BJ (cell line): ENCODE results near the gene DENND2A. TPM values are rescaled to one million over a fixed set of nuclear protein-coding genes. Genes with fewer than 3 reads are reported as not detected.

Experiments used
- CTCF ChIA-PET: fragments of 350-600 bp; formaldehyde crosslinking; extraction: SDS; loops from one replicate; lab custom pipeline; 2021; ENCODE audit warnings: antibody characterized with exemption, inconsistent platforms; lab: Yijun Ruan, JAX
- POLR2A ChIA-PET: fragments of 300-600 bp; sonication (Branson Sonifier 250); formaldehyde crosslinking; extraction: SDS; loops from one replicate; lab custom pipeline; 2021; ENCODE audit warnings: antibody characterized with exemption; lab: Charles Lee
- DNase-seq: peaks from one replicate; pipeline ENCODE4 v3.0.0-alpha.2; 2011; ENCODE audit warnings: low read depth
- H3K27me3 ChIP-seq: 2 replicates; pipeline ENCODE4 v1.6.0; 2011; ENCODE audit warnings: low read length; ENCODE audit not compliant: control insufficient read depth, insufficient read depth
- H3K36me3 ChIP-seq: 2 replicates; pipeline ENCODE4 v1.5.1; 2011; ENCODE audit warnings: low read length; ENCODE audit not compliant: control insufficient read depth, insufficient read depth
- H3K4me3 ChIP-seq: 2 replicates; pipeline ENCODE4 v1.5.1; 2011; ENCODE audit warnings: low read depth, mild to moderate bottlenecking, control low read depth, low read length
- polyA plus RNA-seq: library from polyadenylated mRNA; depleted of rRNA; stranded (reverse); fragments of >200 nt; gene quantifications from 2 replicates; pipeline ENCODE4 v1.2.3, GENCODE V29; 2011
- TF ChIP-seq, protein P1 (sequence below): IDR thresholded peaks from 2 replicates; pipeline ENCODE4 v1.5.1; 2011; ENCODE audit warnings: low read depth, mild to moderate bottlenecking, control low read depth, inconsistent platforms, low read length, moderate library complexity; ENCODE audit not compliant: insufficient read depth

DENND2A gene
- polyA plus RNA-seq, 1 experiment: 3.3 TPM

DNA sequence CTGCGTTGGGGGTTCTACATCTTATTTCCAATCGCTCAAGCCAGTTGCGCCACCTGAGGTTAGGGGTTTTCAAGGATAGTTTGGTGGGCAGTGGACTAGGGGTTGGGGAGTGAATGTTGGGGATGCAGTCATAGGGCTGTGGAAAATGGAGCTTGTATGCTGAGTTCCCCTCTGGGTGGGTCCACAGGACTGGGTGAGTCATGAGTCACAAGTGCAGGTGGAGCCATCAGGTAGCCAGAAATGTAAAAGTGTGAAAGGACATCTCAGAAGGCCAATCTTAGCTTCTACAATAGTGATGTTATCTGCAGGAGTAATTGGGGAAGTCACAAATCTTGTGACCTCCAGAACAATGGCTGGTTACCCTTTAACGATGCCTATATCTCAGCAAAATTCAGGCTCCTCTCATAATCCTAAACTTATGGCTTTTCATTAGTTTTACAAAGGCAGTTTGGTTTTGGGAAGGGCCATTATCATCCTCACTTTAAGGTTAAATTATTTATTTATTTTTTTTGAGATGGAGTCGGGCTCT is 143.3 kb downstream of the DENND2A start:
- TF ChIP-seq, protein P1, sequence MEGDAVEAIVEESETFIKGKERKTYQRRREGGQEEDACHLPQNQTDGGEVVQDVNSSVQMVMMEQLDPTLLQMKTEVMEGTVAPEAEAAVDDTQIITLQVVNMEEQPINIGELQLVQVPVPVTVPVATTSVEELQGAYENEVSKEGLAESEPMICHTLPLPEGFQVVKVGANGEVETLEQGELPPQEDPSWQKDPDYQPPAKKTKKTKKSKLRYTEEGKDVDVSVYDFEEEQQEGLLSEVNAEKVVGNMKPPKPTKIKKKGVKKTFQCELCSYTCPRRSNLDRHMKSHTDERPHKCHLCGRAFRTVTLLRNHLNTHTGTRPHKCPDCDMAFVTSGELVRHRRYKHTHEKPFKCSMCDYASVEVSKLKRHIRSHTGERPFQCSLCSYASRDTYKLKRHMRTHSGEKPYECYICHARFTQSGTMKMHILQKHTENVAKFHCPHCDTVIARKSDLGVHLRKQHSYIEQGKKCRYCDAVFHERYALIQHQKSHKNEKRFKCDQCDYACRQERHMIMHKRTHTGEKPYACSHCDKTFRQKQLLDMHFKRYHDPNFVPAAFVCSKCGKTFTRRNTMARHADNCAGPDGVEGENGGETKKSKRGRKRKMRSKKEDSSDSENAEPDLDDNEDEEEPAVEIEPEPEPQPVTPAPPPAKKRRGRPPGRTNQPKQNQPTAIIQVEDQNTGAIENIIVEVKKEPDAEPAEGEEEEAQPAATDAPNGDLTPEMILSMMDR: no peak
- DNase-seq: no peak
- Histone ChIP-seq H3K36me3 (no peaks in the 10 kb centered on the region), H3K27me3 (no peaks in the 10 kb centered on the region), H3K4me3 (no peak overlapping the region)
- ChIA-PET CTCF (interaction anchor here (0.9 to 1.1 kb wide), 2 partner anchors 11 to 148 kb away, joined by 3 read pairs; no protein-coding TSS in a partner anchor), POLR2A (no interaction called here)

DNA sequence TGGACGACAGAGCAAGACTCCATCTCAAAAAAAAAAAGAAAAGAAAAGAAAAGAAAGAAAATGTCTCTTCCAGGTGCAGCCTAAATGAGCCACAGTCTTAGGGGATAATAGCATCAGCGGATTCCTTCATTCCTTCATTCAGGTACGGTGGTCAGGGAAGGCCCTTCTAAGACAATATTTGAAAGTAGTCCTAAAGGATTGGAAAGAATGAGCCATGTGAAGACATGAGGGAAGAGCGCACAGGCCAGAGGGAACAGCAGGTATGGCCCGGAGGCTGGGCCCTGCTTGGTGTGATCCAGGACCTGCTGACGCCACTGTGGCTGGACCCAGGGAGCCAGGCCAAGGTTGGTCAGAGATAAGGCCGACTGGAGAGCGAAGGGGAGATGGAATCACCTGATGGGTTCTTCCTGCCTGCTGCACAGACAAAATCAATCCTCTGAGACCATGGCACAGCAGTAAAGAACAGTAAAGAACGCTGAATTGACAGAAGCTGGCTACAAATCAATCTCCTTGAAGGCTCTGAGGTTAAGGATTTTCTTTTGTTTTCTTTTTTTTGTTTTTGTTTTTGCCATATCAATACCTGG is 145.0 kb downstream of the DENND2A start:
- Histone ChIP-seq H3K4me3 (no peak overlapping the region), H3K27me3 (no peaks in the 10 kb centered on the region), H3K36me3 (no peaks in the 10 kb centered on the region)
- POLR2A ChIA-PET: no interaction called here
- CTCF ChIA-PET: interaction anchor here (1.2 kb wide), 1 partner anchor 22 kb away, joined by 4 read pairs; no protein-coding TSS in a partner anchor
- no peak for DNase-seq
- TF ChIP-seq, protein P1: no peak

DNA sequence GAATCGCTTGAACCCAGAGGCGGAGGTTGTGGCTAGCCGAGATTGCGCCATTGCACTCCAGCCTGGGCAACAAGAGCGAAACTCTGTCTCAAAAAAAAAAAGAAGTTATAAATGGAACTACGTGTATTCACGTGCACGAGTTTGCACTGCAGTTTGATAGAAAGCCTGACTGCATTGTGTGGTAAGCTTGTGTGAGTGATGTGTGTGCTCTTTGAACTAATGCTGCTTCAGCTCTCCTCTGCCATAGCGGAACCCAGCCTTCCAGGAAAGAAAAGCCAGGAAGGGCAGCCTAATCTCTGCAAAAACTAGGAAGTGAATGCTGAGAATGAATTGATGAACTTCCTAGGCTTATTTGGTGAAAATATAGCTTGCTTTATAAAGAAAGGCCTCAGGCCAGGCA is 145.7 kb downstream of the DENND2A start:
- POLR2A ChIA-PET: no interaction called here
- no peak overlapping the region for H3K4me3 ChIP-seq
- TF ChIP-seq, protein P1: no peak
- DNase-seq: no peak
- CTCF ChIA-PET: interaction anchor here (1.0 to 1.2 kb wide), 2 partner anchors 9 to 21 kb away, joined by 3 to 4 read pairs; no protein-coding TSS in a partner anchor
- no peaks in the 10 kb centered on the region for H3K27me3 ChIP-seq
- no peaks in the 10 kb centered on the region for H3K36me3 ChIP-seq

DNA sequence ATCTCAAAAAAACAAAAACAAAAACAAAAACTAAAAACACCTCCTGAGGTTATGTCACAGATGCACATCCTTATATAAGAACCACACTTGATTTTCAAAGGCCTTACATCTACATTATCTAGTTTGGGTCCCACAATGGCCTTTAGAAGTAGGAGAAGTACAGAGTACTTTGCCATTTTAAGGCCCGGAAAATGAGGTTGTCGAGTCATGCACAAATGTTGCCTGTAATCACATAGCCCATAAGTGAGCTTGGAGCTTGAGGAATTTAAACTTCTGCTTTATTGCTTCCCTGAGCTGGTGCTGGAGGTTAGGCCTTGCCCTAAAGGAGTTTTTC is 151.6 kb downstream of the DENND2A start:
- ChIA-PET POLR2A (no interaction called here), CTCF (interaction anchor here (0.8 kb wide), 1 partner anchor 267 kb away, joined by 3 read pairs; no protein-coding TSS in a partner anchor)
- DNase-seq: no peak
- no peak overlapping the region for H3K4me3 ChIP-seq
- no peaks in the 10 kb centered on the region for H3K36me3 ChIP-seq
- TF ChIP-seq, protein P1: no peak
- H3K27me3 ChIP-seq: peaks cover 9% of the 10 kb centered on the region

DNA sequence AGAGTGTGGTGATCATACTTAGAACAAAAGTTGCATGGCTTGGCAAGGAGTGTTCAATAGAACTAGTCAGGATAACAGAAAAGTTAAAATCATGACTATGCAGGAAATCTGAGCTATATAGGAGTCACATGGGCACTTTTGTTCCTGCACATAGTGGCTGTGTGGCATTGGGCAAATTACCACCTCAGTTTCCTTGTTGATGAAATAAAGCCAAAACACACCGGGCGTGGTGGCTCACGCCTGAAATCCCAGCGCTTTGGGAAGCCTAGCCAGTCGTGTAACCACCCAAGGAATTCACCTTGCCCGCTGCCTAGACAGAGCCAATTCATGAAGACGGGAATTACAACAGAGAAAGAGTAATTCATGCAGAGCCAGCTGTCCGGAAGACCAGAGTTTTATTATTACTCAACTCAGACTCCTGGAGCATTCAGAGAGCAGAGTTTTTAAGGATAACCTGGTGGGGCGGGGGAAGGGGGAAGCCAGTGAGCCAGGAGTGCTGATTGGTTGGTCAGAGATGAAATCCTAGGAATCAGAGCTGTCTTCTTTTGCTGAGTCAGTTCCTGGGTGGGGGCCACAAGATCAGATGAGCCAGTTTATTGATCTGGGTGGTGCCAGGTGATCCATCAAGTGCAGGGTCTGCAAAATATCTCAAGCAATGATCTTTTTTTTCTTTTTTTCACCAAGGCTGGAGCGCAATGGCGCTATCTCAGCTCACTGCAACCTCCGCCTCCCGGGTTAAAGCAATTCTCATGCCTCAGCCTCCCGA is 154.9 kb downstream of the DENND2A start:
- H3K4me3 ChIP-seq: no peak overlapping the region
- TF ChIP-seq, protein P1: no peak
- DNase-seq: no peak
- H3K27me3 ChIP-seq: peaks cover 10% of the 10 kb centered on the region
- CTCF ChIA-PET: interaction anchor here (0.8 to 1.0 kb wide), 2 partner anchors 9 to 11 kb away, joined by 3 read pairs; no protein-coding TSS in a partner anchor
- POLR2A ChIA-PET: no interaction called here
- H3K36me3 ChIP-seq: no peaks in the 10 kb centered on the region
